HG03280 (cell line): ENCODE data around the gene IL2RA.
A peak's percentile ranks its signal among the peaks of the same experiment; 100 is the strongest.

Source experiments
- ATAC-seq: cut with Tn5 transposase; IDR thresholded peaks from one replicate; pipeline ENCODE4 v1.9.1; 2021; ENCODE audit warnings: mild to moderate bottlenecking, moderate library complexity; ENCODE audit not compliant: unreplicated experiment

Gene IL2RA

GRCh38 chr10:6061056-6061455, 1.1 kb downstream of the IL2RA start:
- no peak for ATAC-seq

GRCh38 chr10:6059506-6059905, 2.7 kb downstream of the IL2RA start:
- ATAC-seq: no peak

DNA sequence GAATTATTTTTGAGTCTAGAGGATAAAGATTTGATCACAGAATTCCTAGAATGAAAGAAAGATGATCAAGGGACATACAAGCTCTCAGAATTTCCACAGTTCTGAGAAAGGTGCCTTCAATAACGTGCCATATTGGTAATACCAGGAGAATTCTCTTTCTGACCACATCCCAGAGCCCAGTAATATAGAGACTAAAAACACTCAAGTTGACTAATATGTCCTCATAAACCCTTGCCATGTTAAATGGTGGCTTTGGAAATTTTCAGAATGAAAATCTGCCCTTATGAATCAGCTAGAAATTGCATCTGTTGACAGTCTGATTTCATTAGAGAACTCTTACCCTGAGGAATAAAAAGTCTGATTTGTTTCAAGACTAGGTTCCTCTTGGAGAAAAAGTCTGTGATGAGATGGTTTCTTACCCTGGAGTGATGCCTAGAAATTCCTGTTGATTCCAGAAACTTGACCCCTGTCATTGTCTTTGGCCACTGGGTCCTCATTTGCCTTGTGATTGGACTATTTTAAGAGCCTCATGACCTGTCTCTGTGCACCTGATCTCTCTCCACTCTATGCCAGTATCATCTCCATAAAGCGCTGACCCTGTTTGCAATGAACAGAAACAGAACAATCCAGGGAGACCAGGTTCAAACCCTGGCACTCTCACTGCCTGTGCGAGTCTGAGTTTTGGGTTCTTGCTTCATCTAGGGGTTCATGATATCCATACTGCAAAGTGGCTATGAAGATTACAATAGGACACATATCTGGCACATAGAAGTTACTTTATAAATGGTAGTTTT, 3.3 kb downstream of the IL2RA start:
- ATAC-seq: no peak

DNA sequence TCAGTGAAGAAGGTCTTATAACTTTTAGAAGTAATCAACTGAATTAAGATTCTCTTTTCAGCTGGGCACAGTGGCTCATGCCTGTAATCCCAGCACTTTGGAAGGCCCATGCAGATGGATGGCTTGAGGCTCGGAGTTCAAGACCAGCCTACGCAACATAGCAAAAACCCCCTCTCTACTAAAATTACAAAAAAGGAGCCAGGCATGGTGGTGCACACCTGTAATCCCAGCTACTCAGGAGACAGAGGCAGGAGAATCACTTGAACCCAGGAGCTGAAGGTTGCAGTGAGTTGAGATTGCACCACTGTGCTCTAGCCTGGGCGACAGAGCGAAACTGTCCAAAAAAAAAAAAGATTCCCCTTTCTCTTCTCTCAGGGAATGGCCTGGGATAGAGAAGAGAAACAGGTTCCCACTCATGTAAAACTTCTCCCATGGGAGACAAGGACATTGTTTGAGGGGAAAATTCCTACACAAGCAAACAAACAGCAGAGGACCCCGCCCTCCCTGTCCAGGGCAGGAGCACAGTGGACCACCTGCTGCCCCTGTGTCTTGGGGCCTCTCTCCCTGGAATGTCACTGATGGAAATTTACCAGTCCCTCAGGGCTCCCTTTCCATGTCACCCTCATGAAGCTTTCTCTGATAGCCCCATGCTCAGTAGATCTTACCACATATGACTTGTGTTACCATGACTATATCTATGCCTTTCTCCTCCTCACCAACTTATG, 5.6 kb downstream of the IL2RA start:
- no peak for ATAC-seq

GRCh38 chr10:6055929-6056328, 6.2 kb downstream of the IL2RA start:
- ATAC-seq: no peak

DNA sequence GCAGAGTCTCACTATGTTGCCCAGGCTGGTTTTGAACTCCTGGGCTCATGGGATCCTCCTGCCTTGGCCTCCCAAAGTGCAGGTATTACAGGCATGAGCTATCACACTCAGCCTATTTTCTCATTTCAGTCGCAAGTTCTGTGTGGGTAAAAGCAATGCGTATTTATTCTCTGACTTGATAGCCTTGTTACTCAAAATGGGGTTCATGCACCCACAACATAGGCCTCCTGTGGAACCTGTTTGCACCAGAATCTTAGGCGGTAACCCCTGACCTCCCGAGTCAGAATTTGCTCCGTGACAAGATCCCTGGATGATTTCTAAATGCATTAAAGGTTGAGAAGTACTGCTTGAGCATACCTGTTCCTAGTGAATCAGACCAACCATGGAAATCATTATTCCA, 7.3 kb downstream of the IL2RA start:
- no peak for ATAC-seq

- ATAC-seq: no peak
These were observed 8.1 kb downstream of the IL2RA start for GRCh38 chr10:6053816-6054631.

DNA sequence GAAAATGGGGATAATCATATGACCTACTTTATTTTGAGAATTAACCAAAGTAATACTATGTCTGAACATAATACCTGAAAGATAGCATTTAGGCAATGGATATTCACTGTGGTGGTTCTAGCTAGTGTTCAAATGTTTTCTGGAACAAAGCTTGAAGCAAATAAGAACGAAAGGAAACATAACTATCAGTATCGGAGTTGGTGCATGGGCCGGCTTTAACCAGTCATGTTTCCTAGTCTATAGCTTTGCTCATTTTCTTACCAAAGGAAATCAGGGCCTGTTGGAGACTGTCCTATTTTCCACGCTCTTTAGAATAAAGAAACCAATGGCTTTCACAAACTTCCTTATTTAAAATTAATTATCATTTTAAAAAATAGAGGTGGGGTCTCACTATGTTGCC, 8.9 kb downstream of the IL2RA start:
- ATAC-seq: no peak

GRCh38 chr10:6052247-6053221, 9.6 kb downstream of the IL2RA start:
- ATAC-seq: no peak

DNA sequence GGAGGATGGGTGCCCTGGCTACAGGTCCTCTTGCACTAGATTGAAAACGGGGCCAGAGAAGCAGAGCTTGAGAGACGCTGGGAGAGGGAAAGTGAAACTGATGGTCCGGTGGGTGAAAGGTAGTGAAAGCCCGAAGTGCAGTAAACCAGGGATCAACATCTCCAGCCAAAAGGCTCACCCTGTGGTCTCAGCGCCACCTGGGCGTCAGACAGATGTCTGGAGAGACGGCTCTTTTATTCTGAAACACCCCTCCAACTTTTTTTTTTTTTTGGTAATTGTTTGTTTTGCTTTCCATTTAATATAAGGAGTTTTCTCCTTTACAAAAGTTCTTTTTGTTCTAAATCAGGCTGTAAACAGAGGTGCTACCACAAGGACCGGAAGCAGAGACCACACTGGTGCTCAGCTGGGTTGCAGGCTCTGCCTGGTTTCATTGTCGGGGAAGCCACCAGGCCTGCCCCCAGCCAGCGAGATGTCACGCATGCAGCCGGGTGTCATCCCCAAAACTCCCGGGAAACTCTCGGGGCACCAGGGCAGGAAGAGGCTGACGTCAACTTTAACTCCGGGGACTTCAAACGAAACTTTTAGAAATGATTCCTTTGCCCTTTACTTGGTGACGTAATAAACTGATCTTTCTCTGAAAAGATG, 11.2 kb downstream of the IL2RA start:
- ATAC-seq: peak; percentile 76

DNA sequence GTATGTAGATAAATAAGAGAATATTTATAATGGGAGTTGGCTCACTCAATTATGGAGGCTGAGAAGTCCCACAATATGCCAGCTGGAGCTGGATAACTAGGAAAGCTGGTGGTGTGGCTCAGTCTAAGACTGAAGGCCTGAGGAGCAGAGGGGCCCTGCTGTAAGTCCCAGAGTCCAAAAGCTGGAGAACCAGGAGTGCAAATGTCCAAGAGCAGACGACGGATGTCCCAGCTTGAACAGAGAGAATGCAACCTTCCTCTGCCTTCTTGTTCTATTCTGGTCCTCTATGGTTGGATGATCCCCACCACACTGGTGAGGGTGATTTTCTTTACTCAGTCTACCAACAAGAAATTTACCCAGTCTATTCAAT, 13.2 kb downstream of the IL2RA start:
- ATAC-seq: no peak

GRCh38 chr10:6048281-6049030, 13.7 kb downstream of the IL2RA start:
- no peak for ATAC-seq

GRCh38 chr10:6047847-6048246, 14.3 kb downstream of the IL2RA start:
- ATAC-seq: no peak

DNA sequence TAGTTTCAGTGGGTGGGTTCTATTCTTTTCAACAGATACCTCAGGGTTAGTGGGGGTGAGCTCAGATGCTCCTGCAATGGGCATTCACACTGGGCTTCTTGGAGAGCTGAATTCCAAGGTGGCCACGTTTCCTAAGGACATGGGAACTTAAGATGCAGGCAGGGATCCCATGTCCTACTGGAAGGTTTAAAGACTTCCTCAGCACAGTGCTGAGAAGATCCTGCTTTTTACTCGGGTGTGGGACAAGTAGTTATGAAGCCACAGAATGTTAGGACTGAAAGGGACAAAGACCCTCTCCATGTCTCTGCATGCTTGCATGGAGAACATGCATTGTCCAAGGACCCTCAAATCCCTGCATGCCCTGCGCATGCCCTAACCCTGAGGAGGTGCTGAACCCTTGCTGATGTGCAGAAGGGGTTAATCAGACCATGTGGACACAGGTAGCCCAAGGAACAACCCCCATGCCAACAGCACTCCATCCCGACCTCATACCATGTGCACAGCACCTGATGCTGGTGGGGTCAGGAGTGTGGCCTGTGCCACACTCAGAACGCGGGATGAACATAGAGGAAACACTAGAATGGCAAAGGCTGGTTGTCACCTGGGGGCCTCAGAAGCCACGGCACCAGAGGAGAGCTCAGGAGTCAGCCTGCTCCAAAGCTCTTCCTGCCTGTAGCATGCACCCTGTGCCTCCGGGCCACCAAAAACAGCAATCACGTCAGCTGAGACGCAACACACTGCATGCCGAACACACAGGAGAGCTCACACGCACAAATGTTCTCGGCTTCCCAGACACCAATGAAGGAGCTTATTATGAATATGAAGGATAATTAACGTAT, 15.2 kb downstream of the IL2RA start:
- no peak for ATAC-seq

- no peak for ATAC-seq
These were observed 16.0 kb downstream of the IL2RA start for GRCh38 chr10:6045878-6046772.

DNA sequence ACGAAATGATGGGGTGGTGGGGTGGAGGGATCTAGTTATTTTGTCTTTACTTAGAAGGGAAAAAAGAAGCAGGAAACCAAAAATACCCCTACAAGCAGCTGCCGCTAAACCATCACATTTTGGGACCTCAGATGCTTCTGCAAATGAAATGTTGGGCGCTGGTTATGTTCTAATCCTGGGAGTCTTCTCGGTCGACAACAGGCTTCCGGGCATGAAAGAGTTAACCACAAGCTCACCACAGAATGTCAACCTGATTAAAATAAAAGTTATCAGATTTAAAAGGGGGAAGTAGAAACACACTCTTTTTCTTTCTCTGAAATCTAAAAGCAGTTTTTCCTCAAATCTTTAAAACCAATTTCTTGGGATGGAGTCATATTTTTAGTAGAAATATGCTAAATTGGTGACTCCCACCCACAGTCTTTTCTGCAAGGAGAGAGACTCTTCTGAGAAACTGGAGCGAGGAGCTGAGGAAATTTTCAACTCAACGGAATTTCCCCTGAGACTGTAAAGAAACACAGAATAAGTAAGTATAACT, 16.8 kb downstream of the IL2RA start:
- no peak for ATAC-seq

DNA sequence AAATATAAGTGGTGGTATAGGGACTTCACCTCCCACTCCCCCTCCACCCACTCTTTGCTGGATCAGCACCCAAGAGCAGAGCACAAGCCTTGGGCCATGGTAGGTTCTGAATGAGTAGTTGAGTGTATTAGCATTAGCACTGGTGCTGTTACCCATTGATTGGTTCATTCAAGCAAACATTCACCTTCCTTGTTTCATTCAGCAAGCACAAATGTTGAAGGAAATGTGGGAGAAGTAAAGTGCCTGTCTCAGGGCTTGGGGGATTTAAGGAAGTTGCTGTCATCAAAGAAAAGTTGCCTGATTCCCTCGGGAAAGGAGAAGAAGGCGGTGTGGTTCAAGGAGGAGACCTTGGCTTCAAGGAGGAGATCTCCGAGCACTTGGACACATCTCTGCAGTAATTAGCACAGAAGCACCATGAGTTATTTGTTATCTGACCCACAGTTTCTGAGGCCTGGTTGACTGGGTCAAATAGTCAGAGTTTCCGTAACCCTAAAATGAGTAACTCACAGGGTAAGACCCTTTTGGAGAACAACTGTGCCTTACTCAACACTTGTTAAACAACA, 17.3 kb downstream of the IL2RA start:
- ATAC-seq: no peak
